WERI-Rb-1 (cell line): ENCODE measurements around the gene ME3.

ENCODE experiments used
- DNase-seq: peaks from one replicate; pipeline ENCODE4 v3.0.0-alpha.2; 2020
- H3K27ac ChIP-seq: fragments of 250-450 bp; sonication (Bioruptor Pico); 2 replicates; pipeline ENCODE4 v1.5.1; 2020; ENCODE audit warnings: mild to moderate bottlenecking, moderate library complexity
- H3K27me3 ChIP-seq: fragments of 250-450 bp; sonication (Bioruptor Pico); 2 replicates; pipeline ENCODE4 v1.5.1; 2021; ENCODE audit warnings: mild to moderate bottlenecking, low read depth, moderate library complexity; ENCODE audit not compliant: insufficient read depth, severe bottlenecking
- H3K36me3 ChIP-seq: fragments of 250-450 bp; sonication (Bioruptor Pico); 2 replicates; pipeline ENCODE4 v1.5.1; 2020; ENCODE audit warnings: mild to moderate bottlenecking, moderate library complexity
- H3K4me3 ChIP-seq: 2 replicates; pipeline ENCODE4 v1.5.1; 2011; ENCODE audit warnings: low read depth, mild to moderate bottlenecking, control low read depth, low read length
- H3K9me3 ChIP-seq: fragments of 250-450 bp; sonication (Bioruptor Pico); 2 replicates; pipeline ENCODE4 v1.5.1; 2021; ENCODE audit warnings: mild to moderate bottlenecking, moderate library complexity; ENCODE audit not compliant: severe bottlenecking
- CTCF ChIP-seq: IDR thresholded peaks from 2 replicates; pipeline ENCODE4 v1.5.1; 2011; ENCODE audit warnings: low read depth, mild to moderate bottlenecking, control low read depth, inconsistent platforms, low read length

The ME3 gene

GRCh38 chr11:86511086-86511551 is 161.3 kb downstream of the ME3 start:
- Histone ChIP-seq H3K27ac (no peak overlapping the region), H3K36me3 (peaks cover 20% of the 10 kb centered on the region), H3K4me3 (no peak overlapping the region), H3K27me3 (no peaks in the 10 kb centered on the region), H3K9me3 (no peaks in the 10 kb centered on the region)
- no peak for TF ChIP-seq CTCF
- DNase-seq = no peak

- no peak overlapping the region for H3K4me3 ChIP-seq
- TF ChIP-seq CTCF = no peak
- DNase-seq = no peak
- H3K36me3 ChIP-seq = peaks cover 25% of the 10 kb centered on the region
- no peaks in the 10 kb centered on the region for H3K9me3 ChIP-seq
- no peak overlapping the region for H3K27ac ChIP-seq
- no peaks in the 10 kb centered on the region for H3K27me3 ChIP-seq
Measured at GRCh38 chr11:86510674-86511073, 161.7 kb downstream of the ME3 start.

GRCh38 chr11:86510097-86510496 is 162.3 kb downstream of the ME3 start:
- H3K4me3 ChIP-seq = no peak overlapping the region
- no peak for TF ChIP-seq CTCF
- H3K27me3 ChIP-seq = no peaks in the 10 kb centered on the region
- H3K27ac ChIP-seq = no peak overlapping the region
- H3K36me3 ChIP-seq = peaks cover 26% of the 10 kb centered on the region
- H3K9me3 ChIP-seq = no peaks in the 10 kb centered on the region
- DNase-seq = no peak

GRCh38 chr11:86509588-86509974 is 162.8 kb downstream of the ME3 start:
- Histone ChIP-seq H3K27me3 (no peaks in the 10 kb centered on the region), H3K9me3 (no peaks in the 10 kb centered on the region), H3K27ac (no peak overlapping the region), H3K4me3 (no peak overlapping the region), H3K36me3 (peaks cover 26% of the 10 kb centered on the region)
- no peak for TF ChIP-seq CTCF
- DNase-seq = no peak

GRCh38 chr11:86508604-86509587 is 163.5 kb downstream of the ME3 start:
- Histone ChIP-seq H3K27me3 (no peaks in the 10 kb centered on the region), H3K9me3 (no peaks in the 10 kb centered on the region), H3K4me3 (no peak overlapping the region), H3K36me3 (peaks cover 26% of the 10 kb centered on the region), H3K27ac (no peak overlapping the region)
- DNase-seq = no peak
- no peak for TF ChIP-seq CTCF
